Right lung (tissue), 5 donors: ENCODE measurements around the gene RABIF. TPM values are rescaled to one million over a fixed set of nuclear protein-coding genes. Genes with fewer than 3 reads are reported as not detected.
"Not testable (repeated sequence)": the region's sequence is repeated elsewhere in the genome, so short reads cannot be mapped to it uniquely, and the experiment has no call there.

Source experiments
- DNase-seq, 2 donors: peaks; one replicate each; pipeline ENCODE4 v3.0.0-alpha.2; 2013
- polyA plus RNA-seq, 5 donors: library from polyadenylated mRNA; unstranded; fragments of 120-200 nt; gene quantifications; one replicate each; pipeline versions ENCODE4 v1.2.1 to v1.2.3, GENCODE V29; 2013; ENCODE audit warnings: inconsistent platforms in 1 of 5, low replicate concordance in 1 of 5; ENCODE audit not compliant: insufficient read length in 5 of 5, insufficient read depth in 1 of 5

RABIF gene
- polyA plus RNA-seq, 5 donors = 7.3 to 9.7 (median 8.7) TPM

GRCh38 chr1:202836623-202837403 lies 52.1 kb downstream of the RABIF start:
- no peak for DNase-seq

- DNase-seq = no peak
These were observed 53.3 kb downstream of the RABIF start for GRCh38 chr1:202835548-202836072.

- no peak for DNase-seq
These were observed 54.0 kb downstream of the RABIF start for GRCh38 chr1:202834771-202835547.

- no peak for DNase-seq
These were observed 57.0 kb downstream of the RABIF start for GRCh38 chr1:202831906-202832305.

- DNase-seq = not testable (repeated sequence)
These were observed 59.7 kb downstream of the RABIF start for GRCh38 chr1:202829223-202829622.

Other genes with a start within 250 kb of the RABIF start
- gene SYT2, start 178.7 kb downstream of the RABIF start, polyA plus RNA-seq = 1 to 10 TPM; 2.1 to 4.5 (median 3.6) TPM
- 100 to 1,000 TPM in 4 of 5 donors, 10 to 100 TPM in 1; 81.0 to 121 (median 107) TPM for gene KDM5B, start 80.7 kb downstream of the RABIF start, polyA plus RNA-seq
- gene PCAT6, start 78.2 kb downstream of the RABIF start, polyA plus RNA-seq = 1 to 10 TPM; 1.4 to 3.4 (median 2.3) TPM
- gene KLHL12, start 38.1 kb upstream of the RABIF start, polyA plus RNA-seq = 10 to 100 TPM; 29.4 to 39.6 (median 36.5) TPM
- gene ADIPOR1, start 69.2 kb upstream of the RABIF start, polyA plus RNA-seq = 10 to 100 TPM; 65.9 to 73.2 (median 68.1) TPM
- gene CYB5R1, start 78.1 kb upstream of the RABIF start, polyA plus RNA-seq = 10 to 100 TPM; 29.5 to 37.3 (median 33.2) TPM
- 10 to 100 TPM; 67.8 to 74.0 (median 71.2) TPM for gene TMEM183A, start 118.2 kb upstream of the RABIF start, polyA plus RNA-seq
- 1 to 10 TPM; 2.9 to 5.3 (median 3.1) TPM for gene PPFIA4, start 137.3 kb upstream of the RABIF start, polyA plus RNA-seq
- gene MYOG, start 196.9 kb upstream of the RABIF start, polyA plus RNA-seq = 10 to 100 TPM in 1 of 5 donors, under 1 TPM in 2, not detected in 2; 0.08 to 20.2 (median 0.55) TPM
- gene ADORA1, start 238.6 kb upstream of the RABIF start, polyA plus RNA-seq = 10 to 100 TPM in 3 of 5 donors, 1 to 10 TPM in 2; 2.4 to 17.2 (median 12.3) TPM